GM03348 (cell line): ENCODE results near the gene TEX19.
"Not testable (repeated sequence)": the region's sequence is repeated elsewhere in the genome, so short reads cannot be mapped to it uniquely, and the experiment has no call there.

Experiments
- DNase-seq: peaks from one replicate; pipeline ENCODE4 v3.0.0; 2012; ENCODE audit warnings: low spot score

Gene TEX19

GRCh38 chr17:82377294-82377693, 18.2 kb downstream of the TEX19 start:
- DNase-seq = not testable (repeated sequence)

- no peak for DNase-seq
Observed at GRCh38 chr17:82377924-82378740, 19.1 kb downstream of the TEX19 start.

- DNase-seq = no peak
Observed at GRCh38 chr17:82378741-82379021, 19.6 kb downstream of the TEX19 start.

GRCh38 chr17:82380860-82381702, 22.0 kb downstream of the TEX19 start:
- no peak for DNase-seq

DNA sequence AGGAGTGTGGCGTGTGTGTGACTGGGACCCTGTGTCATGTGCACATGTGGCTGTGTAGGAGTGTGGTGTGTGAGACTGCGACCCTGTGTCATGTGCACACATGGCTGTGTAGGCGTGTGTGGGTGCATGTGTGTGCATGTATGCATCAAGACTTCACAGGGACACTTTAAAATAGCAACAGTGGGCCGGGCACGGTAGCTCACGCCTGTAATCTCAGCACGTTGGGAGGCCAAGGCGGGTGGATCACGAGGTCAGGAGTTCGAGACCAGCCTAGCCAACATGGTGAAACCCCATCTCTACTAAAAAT, 22.6 kb downstream of the TEX19 start:
- not testable (repeated sequence) for DNase-seq

- not testable (repeated sequence) for DNase-seq
Observed at GRCh38 chr17:82382220-82382932, 23.3 kb downstream of the TEX19 start.

DNA sequence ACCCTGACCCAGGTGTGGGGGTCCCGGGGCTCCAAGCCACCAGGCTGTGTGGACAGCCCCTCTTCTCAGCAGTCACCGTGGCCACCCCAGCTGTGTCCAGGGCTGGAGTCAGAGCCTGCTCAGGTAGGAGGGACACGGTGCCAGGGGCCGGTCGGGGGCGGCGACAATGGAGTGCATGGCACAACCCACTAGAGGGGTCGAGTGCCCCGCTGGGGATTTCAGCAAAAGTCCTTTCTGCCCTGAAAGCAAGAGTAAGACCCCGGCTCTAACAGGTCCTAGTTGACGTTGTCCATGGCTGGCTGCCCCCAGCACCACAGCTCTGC, 23.8 kb downstream of the TEX19 start:
- DNase-seq = no peak

GRCh38 chr17:82383411-82383810, 24.4 kb downstream of the TEX19 start:
- DNase-seq = no peak

DNA sequence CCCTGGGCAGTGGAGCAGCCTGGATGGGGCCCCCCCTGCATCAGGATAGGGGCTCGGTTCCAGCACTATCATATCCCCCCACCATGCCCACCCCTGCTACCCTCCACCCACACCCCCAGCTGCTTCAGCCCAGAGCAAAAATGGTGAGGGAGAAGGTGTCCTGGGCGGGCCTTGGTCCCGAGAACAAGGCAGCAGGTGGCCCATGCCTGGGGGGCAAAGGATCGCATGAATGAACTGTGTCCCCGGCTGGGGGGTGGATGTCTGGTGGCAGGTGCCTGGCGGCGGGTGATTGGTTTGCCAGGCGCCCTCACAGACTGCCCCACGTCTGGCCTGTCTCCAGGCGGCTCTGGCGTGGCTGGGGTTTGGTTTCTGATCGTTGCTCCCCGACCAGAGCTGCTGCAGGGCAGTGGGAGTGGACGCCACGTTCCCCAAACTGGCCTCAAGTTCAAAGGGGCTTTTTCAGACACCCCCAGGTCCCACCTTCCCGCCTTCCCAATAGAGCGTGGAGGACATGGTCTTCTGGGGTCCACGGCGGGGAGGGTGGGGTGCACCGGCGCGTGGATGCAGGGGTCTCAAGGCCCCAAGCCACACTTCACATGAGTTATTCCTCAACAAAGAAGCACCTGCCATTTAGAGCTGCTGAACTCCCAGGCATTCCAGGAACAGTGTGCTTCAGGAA, 25.1 kb downstream of the TEX19 start:
- no peak for DNase-seq

DNA sequence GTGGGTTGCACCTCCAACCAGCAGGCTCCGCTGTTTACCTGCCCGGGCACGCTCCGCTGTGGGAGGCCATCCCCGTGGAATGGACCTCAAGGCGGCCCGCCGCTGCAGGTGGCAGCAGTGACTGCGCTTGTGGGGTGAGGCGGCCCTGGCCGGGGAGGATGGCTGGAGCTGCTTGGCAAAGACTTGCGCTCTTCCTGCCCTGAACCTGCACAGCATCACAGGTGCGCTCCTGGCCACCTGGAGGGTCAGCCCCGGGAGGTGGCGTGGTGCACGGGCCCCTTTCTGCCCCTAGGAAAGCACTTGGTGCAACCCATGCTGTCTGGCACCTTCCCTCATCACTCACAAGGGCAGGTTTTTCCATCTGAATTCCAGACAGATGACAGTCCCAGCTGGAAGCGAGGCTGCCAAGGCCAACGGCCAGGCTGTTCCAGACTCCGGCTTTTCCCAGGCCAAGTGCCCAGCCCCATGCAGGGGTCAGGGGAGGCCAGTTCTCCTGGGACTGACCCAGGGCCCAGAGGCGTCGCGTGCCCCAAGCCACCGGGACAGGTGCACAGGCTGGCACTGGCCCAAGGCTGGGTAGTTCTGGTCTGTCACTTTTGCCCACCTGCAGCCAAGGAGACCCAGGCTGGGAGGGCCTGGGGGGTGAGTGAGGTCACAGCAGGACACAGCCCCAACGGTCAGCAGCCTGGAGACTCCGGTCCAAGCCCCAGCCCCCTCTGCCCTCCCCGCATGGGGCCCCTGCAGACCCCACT, 25.9 kb downstream of the TEX19 start:
- DNase-seq = peak; percentile 81

DNA sequence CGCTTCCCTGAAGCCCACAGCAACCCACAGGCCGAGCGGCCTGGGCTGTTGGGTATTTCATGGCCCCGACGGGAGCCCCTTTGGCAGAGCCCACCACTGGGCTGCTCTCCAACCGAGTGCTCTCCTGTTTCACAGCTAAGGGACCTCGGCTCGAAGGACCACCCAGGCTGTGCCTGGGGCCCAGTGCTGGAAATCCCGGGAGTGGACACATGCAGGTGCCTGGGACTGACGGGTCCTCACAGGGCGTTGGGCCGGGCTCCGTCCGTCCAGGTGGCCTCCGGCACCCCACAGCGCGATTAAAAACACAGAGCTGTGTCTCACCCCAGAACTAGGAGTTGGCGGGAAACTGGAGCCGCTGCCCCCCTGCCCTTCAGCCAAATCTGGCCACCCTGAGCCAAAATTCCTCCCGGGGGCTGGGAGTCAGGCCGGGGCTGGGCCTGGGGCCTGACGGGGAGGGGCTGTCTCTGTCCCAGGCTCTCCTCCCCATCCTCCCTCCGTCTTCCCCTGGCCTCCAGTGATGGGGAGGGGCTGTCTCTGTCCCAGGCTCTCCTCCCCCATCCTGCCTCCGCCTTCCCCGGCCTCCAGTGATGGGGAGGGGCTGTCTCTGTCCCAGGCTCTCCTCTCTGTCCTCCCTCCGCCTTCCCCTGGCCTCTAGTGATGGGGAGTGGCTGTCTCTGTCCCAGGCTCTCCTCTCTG, 26.7 kb downstream of the TEX19 start:
- DNase-seq = no peak

DNA sequence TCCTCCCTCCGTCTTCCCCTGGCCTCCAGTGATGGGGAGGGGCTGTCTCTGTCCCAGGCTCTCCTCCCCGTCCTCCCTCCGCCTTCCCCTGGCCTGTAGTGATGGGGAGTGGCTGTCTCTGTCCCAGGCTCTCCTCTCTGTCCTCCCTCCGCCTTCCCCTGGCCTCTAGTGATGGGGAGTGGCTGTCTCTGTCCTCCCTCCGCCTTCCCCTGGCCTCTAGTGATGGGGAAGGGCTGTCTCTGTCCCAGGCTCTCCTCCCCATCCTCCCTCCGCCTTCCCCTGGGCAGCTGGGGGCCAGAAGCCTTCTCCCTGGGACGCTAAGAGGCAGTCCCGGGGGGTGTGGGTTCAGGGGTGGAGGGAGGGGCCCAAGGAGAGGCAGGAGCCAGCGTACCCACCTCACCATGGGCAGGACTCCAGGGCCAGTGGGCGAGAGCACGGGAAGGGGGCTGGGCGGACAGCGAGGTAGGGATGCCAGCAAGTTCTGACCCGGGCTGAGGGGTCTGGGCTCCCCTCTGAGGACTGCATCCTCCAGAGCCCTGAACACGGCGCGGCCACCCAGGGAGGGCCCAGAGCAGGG, 27.3 kb downstream of the TEX19 start:
- no peak for DNase-seq

- DNase-seq = no peak
Observed at GRCh38 chr17:82386881-82387704, 28.0 kb downstream of the TEX19 start.

DNA sequence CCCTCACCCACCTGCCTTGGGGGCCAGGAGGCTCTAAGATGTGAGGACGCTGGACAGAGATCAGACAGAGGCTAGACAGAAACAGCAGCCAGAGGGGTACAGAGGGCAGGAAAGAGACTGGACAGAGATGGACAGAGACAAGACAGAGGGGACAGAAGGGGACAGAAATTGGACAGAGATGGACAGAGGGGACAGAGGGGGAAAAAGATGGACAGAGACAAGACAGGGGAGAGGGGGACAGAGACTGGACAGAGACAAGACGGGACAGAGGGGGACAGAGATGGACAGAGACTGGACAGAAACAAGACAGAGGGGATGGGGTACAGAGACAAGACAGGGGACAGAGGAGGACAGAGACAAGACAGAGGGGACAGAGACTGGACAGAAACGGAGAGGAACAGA, 28.7 kb downstream of the TEX19 start:
- DNase-seq = no peak

DNA sequence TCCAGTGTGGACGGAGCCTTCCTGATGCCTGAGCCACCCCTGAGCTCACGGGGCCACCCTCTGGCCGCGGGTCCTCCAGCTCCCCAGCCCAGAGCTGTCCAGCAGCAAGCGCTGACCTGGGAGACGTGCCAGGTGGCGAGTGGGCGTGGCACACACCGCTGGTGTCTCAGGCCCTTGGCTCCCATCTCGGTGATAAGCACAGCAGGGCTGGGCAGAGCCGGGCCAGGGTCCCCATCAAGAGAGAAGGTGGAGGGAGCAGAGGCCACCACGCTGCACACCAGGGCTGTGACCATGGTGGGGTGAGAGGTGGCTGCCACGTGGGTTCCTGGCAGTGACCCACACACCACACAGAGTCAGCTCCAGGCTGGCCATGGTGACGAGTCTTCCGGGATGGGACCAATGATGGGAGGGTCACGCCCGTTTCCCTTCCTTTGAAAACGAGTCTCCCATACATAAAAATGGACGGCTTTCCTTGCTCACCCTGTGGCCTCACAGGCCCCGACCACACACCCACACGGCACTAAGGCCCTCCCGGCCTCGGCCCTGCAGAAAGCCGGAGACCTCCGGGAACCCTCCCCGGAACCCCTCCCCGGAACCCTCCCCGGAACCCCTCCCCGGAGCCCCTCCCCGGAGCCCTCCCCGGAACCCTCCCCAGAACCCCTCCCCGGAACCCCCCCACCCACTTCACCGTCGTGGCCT, 29.3 kb downstream of the TEX19 start:
- DNase-seq = no peak

DNA sequence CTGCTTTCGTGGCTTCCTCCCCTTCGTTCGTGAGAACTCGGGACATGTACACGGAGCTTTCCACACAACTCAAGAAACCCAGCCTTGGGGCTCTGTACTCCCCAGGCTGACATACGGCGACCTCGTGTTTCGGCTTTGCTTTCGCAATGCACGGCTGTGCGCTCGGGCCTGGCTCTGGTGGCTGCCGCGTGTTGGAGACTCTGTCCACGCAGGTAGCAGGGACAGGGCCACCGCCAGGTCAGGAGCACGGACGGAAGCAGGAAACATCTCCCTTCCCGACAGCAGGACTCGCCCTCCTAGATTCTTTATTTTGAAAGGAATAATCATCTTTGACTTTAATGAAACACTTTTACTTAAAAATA, 29.9 kb downstream of the TEX19 start:
- no peak for DNase-seq

DNA sequence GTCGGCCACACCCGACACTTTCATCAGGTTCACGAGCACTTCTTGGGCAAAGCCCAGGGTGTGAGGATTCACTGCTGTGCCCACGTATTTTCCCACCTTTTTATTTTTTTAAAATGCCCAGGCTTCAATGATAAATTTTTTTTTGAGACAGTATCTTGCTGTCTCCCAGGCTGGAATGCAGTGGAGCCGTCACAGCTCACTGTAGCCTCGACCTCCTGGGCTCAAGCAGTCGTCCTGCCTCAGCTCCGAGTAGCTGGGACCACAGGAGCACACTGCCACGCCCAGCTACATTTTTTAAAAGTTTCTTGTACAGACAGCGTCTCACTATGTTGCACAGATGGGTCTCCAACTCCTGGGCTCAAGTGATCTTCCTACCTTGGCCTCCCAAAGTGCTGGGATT, 30.3 kb downstream of the TEX19 start:
- no peak for DNase-seq

GRCh38 chr17:82390015-82390859, 31.2 kb downstream of the TEX19 start:
- DNase-seq = no peak
